Pancreas (tissue), 10 donors: ENCODE data around the gene PDK2. TPM values are rescaled to one million over a fixed set of nuclear protein-coding genes. Genes with fewer than 3 reads are reported as not detected.

Experiments used
- ATAC-seq, 4 donors: fragments of 200-7000 bp; cut with Tn5 transposase; one replicate each; pipeline versions ENCODE4 v1.8.0 to v1.9.1; 2020; ENCODE audit warnings: mild to moderate bottlenecking in 4 of 4, moderate library complexity in 4 of 4
- DNase-seq, 6 donors: peaks; one replicate each; pipeline ENCODE4 v3.0.0-alpha.2; 2020
- FAIRE-seq: peaks from 2 replicates; lab custom pipeline; 2012; peaks lifted over from hg19 to GRCh38; lab: Jason Lieb, UNC
- H3K27ac ChIP-seq, 4 donors: fragments of 200-600 bp; sonication (generic); 1 replicate in 3 of 4; 2 replicates in 1 of 4; pipeline versions ENCODE4 v1.5.0 to v1.8.0; 2020
- H3K27me3 ChIP-seq, 4 donors: fragments of 200-600 bp; one replicate each; pipeline ENCODE4 v1.8.0; 2021
- H3K36me3 ChIP-seq, 3 donors: fragments of 200-600 bp; sonication (generic) in 1 of 3; one replicate each; pipeline versions ENCODE4 v1.5.0 to v1.8.0; 2020 to 2021
- H3K4me1 ChIP-seq, 3 donors: fragments of 200-600 bp; one replicate each; pipeline ENCODE4 v1.8.0; 2021
- H3K4me3 ChIP-seq, 4 donors: fragments of 200-600 bp; sonication (generic) in 2 of 4; one replicate each; pipeline versions ENCODE4 v1.5.0 to v1.8.0; 2020 to 2021
- H3K9me3 ChIP-seq, 4 donors: fragments of 200-600 bp; one replicate each; pipeline ENCODE4 v1.8.0; 2021
- WGBS, 2 donors: extraction: QIAGEN DNeasy Blood & Tissue Kit; methylation state at CpG; one replicate each; pipeline ENCODE4 v1.1.7; 2013; 5-methylcytosine and 5-hydroxymethylcytosine counted together
- intact Hi-C, 3 donors: fragments of 100-400 bp; cut with DNase I; formaldehyde crosslinking; loops; one replicate each; pipeline versions ENCODE4 v1.11.1 to v1.14.2; 2022
- polyA plus RNA-seq, 2 donors: library from polyadenylated mRNA; stranded (reverse); fragments of 200-250 nt; gene quantifications; one replicate each; pipeline ENCODE4 v1.2.3, GENCODE V29; 2013
- total RNA-seq, 6 donors: library from RNA; stranded (reverse); fragmentation: NEBNext Ultra II Directional in 4 of 6; extraction: Animal tissue kit (Norgen Biotek cat#: 25700) in 4 of 6; gene quantifications; one replicate each; pipeline versions ENCODE4 v1.2.1 to v1.2.4, GENCODE V29; 2021 to 2023
- TF ChIP-seq, protein P1 (sequence below), 4 donors: fragments of 200-600 bp; sonication (generic) in 3 of 4; IDR thresholded peaks; one replicate each; pipeline versions ENCODE4 v1.5.0 to v1.8.0; 2021; ENCODE audit warnings: antibody characterized with exemption in 4 of 4
- donor health status: healthy with polysubstance abuse.
- donor health status: DM: no; HTN: no; CAD: no; lungs with moderate emphysema.
- donor health status: DM: no; HTN: no; CAD: no.
- donor health status: control.
- donor health status: control.
- donor health status: Bipolar disorder and iron deficiency.
- donor health status: DM: yes; HTN: yes; CAD: no.
- donor health status: DM: no; HTN: no; CAD: no.
- donor health status: DM: no; HTN: no; CAD: no.
- donor health status: DM: yes; HTN: yes; CAD: no.

The PDK2 gene
- total and polyA plus RNA-seq, 8 donors: 15.3 to 50.0 (median 29.1) TPM

DNA sequence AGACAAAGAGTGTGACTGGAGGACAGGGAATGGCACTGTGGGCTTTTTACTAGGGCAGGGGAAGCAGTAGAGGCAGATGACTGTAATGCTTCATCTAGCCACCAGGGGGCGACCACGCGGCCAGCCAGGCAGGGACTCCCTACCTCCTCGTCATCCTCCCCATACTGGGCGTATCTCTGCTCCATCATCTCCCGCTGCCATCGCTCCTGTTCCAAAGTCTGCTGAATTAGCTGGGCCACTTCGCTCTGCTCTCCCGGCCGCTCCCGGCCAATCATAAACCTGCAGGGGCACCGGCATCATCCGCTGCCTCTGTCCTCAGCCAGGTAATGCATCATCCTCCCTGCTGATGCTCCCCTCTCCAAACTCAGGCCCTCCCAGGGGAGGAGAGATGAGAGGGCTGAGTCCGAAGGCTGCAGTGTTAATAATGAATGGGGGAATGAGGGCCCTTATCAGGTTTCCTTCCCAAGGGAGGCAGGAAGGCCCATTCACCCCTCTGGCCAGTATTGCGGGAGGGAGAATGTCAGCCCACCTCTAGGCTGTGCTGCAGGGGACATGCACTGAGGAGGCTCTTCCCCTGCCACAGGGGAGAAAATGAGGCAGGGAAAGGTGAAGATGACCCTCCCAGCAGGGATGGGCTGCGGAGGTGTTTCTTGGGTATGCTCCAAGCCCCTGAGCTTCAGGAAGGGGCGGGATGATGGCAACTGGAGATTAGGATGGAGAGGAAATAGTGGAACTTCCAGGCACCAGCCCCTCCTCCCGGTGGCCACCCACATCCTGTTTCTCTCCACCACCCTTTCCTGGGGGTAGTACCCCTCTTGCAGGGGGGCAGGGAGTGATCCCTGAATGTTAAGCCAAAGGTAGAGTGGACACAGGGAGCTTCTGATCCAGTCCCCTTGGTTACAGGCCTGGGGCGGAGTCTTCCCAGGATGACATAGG, 45.1 kb downstream of the PDK2 start:
- Histone ChIP-seq H3K27ac (no peak overlapping the region), H3K27me3 (no peaks in the 10 kb centered on the region), H3K4me1 (no peaks in the 10 kb centered on the region), H3K9me3 (no peaks in the 10 kb centered on the region), H3K36me3 (peaks cover 0 to 43% (median 25%) of the 10 kb centered on the region in 3 donors), H3K4me3 (no peak overlapping the region)
- intact Hi-C loops: no loop called here
- FAIRE-seq (no peak), DNase-seq (peak; percentile 59 to 89 (median 78)), ATAC-seq (peak; percentile 74 to 92 (median 88))
- TF ChIP-seq, protein P1, sequence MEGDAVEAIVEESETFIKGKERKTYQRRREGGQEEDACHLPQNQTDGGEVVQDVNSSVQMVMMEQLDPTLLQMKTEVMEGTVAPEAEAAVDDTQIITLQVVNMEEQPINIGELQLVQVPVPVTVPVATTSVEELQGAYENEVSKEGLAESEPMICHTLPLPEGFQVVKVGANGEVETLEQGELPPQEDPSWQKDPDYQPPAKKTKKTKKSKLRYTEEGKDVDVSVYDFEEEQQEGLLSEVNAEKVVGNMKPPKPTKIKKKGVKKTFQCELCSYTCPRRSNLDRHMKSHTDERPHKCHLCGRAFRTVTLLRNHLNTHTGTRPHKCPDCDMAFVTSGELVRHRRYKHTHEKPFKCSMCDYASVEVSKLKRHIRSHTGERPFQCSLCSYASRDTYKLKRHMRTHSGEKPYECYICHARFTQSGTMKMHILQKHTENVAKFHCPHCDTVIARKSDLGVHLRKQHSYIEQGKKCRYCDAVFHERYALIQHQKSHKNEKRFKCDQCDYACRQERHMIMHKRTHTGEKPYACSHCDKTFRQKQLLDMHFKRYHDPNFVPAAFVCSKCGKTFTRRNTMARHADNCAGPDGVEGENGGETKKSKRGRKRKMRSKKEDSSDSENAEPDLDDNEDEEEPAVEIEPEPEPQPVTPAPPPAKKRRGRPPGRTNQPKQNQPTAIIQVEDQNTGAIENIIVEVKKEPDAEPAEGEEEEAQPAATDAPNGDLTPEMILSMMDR (IDR thresholded peaks at IDR 0.05): peak; percentile 87 to 90 (median 88)
- 46 to 52% methylated on average over 19 of the region's 19 CpGs for WGBS, 2 donors

DNA sequence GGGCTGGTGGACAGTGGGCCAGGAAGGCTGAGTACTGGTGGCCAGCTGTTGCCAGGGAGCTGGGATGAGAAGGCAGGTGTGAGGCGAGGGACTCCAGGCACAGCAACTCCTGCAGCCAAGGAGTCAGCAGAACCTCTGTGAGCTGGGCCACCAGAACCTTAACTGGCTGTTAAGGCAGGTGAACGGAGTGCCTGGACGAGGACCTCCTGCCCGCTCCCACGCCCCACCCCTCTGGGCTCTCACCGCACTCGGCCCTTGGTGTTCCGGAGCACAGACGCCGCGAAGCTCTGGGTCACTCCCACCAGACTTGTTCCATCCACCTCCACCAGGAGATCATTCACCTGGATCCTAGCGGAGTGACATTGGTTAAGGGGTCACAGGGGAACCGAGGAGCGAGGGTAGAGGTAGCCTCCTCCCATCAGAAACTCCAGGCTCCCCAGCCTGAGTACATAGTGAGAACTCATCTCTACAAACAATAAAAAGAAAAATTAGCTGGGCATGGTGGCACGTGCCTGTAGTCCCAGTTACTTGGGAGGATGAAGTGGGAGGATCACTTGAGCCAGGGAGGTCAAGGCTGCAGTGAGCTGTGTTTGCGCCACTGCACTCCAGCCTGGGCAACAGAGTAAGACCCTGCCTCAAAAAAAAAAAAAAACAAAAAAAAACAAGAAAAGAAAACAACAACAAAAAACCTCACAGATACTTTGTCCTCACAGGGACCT, 46.0 kb downstream of the PDK2 start:
- DNase-seq: peak in 1 of 6 donors; percentile 56
- FAIRE-seq: no peak
- 89 to 91% methylated on average over 16 of the region's 16 CpGs for whole genome bisulfite sequencing, 2 donors
- Histone ChIP-seq H3K27ac (no peak overlapping the region), H3K27me3 (no peaks in the 10 kb centered on the region), H3K9me3 (no peaks in the 10 kb centered on the region), H3K4me1 (no peaks in the 10 kb centered on the region), H3K4me3 (no peak overlapping the region), H3K36me3 (peaks cover 0 to 36% (median 25%) of the 10 kb centered on the region in 3 donors)
- TF ChIP-seq, protein P1 (IDR thresholded peaks at IDR 0.05): no peak
- intact Hi-C loops: no loop called here
- ATAC-seq: no peak

DNA sequence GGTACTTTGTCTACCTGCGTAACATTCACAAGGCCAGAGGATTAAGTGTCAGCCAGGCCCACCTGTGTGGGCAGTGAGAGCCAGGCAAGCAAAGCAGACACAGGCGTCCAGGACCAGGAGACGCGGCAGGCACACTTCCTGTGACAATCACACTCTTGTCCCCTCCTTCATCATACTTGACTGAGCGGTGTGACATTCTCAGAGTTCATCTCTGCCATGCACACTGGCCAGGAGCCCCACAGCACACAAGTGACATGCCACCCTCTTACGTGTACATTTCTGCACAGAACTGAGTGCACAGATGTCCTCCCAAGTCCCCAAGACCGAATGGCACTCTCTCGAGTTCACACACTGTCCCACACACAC, 46.6 kb downstream of the PDK2 start:
- 73 to 75% methylated on average over 8 of the region's 8 CpGs for WGBS, 2 donors
- no peak for FAIRE-seq
- Histone ChIP-seq H3K27me3 (no peaks in the 10 kb centered on the region), H3K4me3 (no peak overlapping the region), H3K36me3 (peaks cover 0 to 36% (median 25%) of the 10 kb centered on the region in 3 donors), H3K9me3 (no peaks in the 10 kb centered on the region), H3K27ac (no peak overlapping the region), H3K4me1 (peaks cover 0 to 5% (median 5%) of the 10 kb centered on the region in 3 donors)
- peak in 2 of 6 donors; percentile 9 to 15 for DNase-seq
- no peak for ATAC-seq
- intact Hi-C loops: no loop called here
- TF ChIP-seq, protein P1 (IDR thresholded peaks at IDR 0.05): no peak

DNA sequence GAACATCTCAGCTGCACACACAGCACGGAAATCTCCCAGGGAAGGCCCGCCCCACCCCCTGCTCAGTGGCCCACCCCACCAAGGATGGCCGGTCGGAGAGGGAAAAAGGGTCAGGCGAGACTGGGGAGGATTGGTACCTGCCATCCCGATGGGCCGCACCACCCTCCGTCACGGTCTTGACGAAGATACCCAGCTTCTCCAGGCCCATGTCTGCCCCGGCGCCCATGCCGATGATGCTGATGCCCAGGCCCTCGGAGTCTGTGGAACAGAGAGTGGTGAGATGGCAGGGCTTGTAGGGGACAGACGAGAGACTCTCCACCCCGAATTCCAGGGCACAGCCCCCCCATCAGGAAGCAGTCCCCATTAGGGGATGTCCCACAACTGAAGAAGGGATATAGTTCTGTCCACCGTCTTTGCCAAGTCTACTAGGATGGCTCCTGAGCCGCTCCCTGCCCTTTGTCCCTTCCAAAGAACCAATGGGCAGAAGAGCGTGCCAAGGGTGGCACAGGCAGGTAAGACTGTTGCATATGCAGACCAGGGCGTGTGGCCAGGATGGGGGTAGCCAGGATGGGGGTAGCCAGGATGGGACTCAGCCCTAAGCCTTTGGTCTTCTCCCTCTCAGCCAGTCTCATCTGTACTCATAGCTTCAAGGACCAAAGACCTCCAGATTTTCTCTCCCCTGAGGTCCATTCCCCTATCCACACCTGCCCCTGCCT, 48.5 kb downstream of the PDK2 start:
- intact Hi-C loops: no loop called here
- no peak for ATAC-seq
- H3K36me3 ChIP-seq: peaks cover 0 to 30% (median 17%) of the 10 kb centered on the region in 3 donors
- TF ChIP-seq, protein P1 (IDR thresholded peaks at IDR 0.05): no peak
- no peak overlapping the region for H3K27ac ChIP-seq
- H3K27me3 ChIP-seq: no peaks in the 10 kb centered on the region
- FAIRE-seq: no peak
- H3K4me1 ChIP-seq: peaks cover 5 to 11% (median 10%) of the 10 kb centered on the region in 3 donors
- H3K4me3 ChIP-seq: no peak overlapping the region
- WGBS, 2 donors: 91% methylated on average over 20 of the region's 20 CpGs
- no peaks in the 10 kb centered on the region for H3K9me3 ChIP-seq
- peak in 1 of 6 donors; percentile 55 for DNase-seq
